NCI-H2227 (cell line): ENCODE results near the gene RAD51.

Experiments used
- DNase-seq: peaks from one replicate; lab custom pipeline; 2025; ENCODE audit not compliant: unreplicated experiment; lab: John Stamatoyannopoulos, UW

The RAD51 gene

GRCh38 chr15:40759961-40760360, 65.0 kb downstream of the RAD51 start:
- no peak for DNase-seq

- no peak for DNase-seq
Measured at GRCh38 chr15:40762919-40763800, 68.2 kb downstream of the RAD51 start.

GRCh38 chr15:40763801-40764628, 69.0 kb downstream of the RAD51 start, which contains the start of gene GCHFR:
Gene GCHFR (plus strand): TSS chr15:40764068. CDS start chr15:40764181, 113 bp downstream.
- no peak for DNase-seq

- DNase-seq, result no peak
Measured at GRCh38 chr15:40764629-40765103, 69.7 kb downstream of the RAD51 start.

- no peak for DNase-seq
Measured at GRCh38 chr15:40766194-40766815, 71.3 kb downstream of the RAD51 start.

- peak; percentile 18 for DNase-seq
Measured at GRCh38 chr15:40766906-40767837, 72.2 kb downstream of the RAD51 start.

- DNase-seq, result no peak
Measured at GRCh38 chr15:40767838-40768500, 73.0 kb downstream of the RAD51 start.

- DNase-seq, result no peak
Measured at GRCh38 chr15:40768521-40769273, 73.7 kb downstream of the RAD51 start.

GRCh38 chr15:40769274-40770146, 74.5 kb downstream of the RAD51 start, which contains the start of gene C15orf62:
Gene C15orf62 (plus strand): TSS chr15:40769980. CDS start chr15:40770496, 516 bp downstream.
- DNase-seq, result peak; percentile 64

- peak; percentile 38 for DNase-seq
Measured at GRCh38 chr15:40770147-40770721, 75.3 kb downstream of the RAD51 start.

GRCh38 chr15:40771242-40771641, 76.3 kb downstream of the RAD51 start:
- no peak for DNase-seq

- DNase-seq, result no peak
Measured at GRCh38 chr15:40772014-40772413, 77.0 kb downstream of the RAD51 start.

- DNase-seq, result no peak
Measured at GRCh38 chr15:40773496-40773895, 78.5 kb downstream of the RAD51 start.

- DNase-seq, result no peak
Measured at GRCh38 chr15:40773902-40774301, 78.9 kb downstream of the RAD51 start.

- DNase-seq, result no peak
Measured at GRCh38 chr15:40775007-40775406, 80.0 kb downstream of the RAD51 start.

GRCh38 chr15:40775740-40776536, 81.0 kb downstream of the RAD51 start:
- no peak for DNase-seq
